AG04449 (cell line): Measurements from ENCODE around the gene MYO5A.

Experiments
- CTCF ChIA-PET: fragments of 350-600 bp; formaldehyde crosslinking; extraction: SDS; loops from one replicate; lab custom pipeline; 2021; ENCODE audit warnings: antibody characterized with exemption; lab: Yijun Ruan, JAX
- POLR2A ChIA-PET: fragments of 400-600, 350-600 bp; formaldehyde crosslinking; extraction: SDS; loops from one replicate; lab custom pipeline; 2020; ENCODE audit warnings: antibody characterized with exemption, inconsistent platforms; lab: Yijun Ruan, JAX
- DNase-seq: peaks from one replicate; pipeline ENCODE4 v3.0.0-alpha.2; 2010; ENCODE audit warnings: low read depth, low spot score
- H3K4me3 ChIP-seq: 2 replicates; pipeline ENCODE4 v1.5.1; 2011; ENCODE audit warnings: low read depth, mild to moderate bottlenecking, control low read depth, low read length
- CTCF ChIP-seq: IDR thresholded peaks from one replicate; pipeline ENCODE4 v1.5.1; 2011; ENCODE audit warnings: mild to moderate bottlenecking, moderate library complexity, low read length, control low read depth, inconsistent platforms; ENCODE audit not compliant: insufficient read depth; ENCODE audit errors: missing control alignments

Gene MYO5A

GRCh38 chr15:52292780-52293392 lies 235.8 kb downstream of the MYO5A start:
- CTCF ChIA-PET = interaction anchor here (1.1 kb wide), 1 partner anchor 11 kb away, joined by 4 read pairs; no protein-coding TSS in a partner anchor
- DNase-seq = no peak
- POLR2A ChIA-PET = no interaction called here

GRCh38 chr15:52291204-52291603 lies 237.5 kb downstream of the MYO5A start:
- no peak for TF ChIP-seq CTCF
- ChIA-PET CTCF (interaction anchor here (0.6 kb wide), 1 partner anchor 13 kb away, joined by 3 read pairs; no protein-coding TSS in a partner anchor), POLR2A (no interaction called here)
- DNase-seq = no peak
- H3K4me3 ChIP-seq = no peak overlapping the region

More at GRCh38 chr15:52292780-52293392, 235.8 kb downstream of the MYO5A start:
- no peak overlapping the region for H3K4me3 ChIP-seq
- TF ChIP-seq CTCF = no peak

GRCh38 chr15:52290800-52291199 lies 237.9 kb downstream of the MYO5A start:
- H3K4me3 ChIP-seq = no peak overlapping the region
- POLR2A ChIA-PET = no interaction called here
- DNase-seq = no peak
- CTCF ChIA-PET = interaction anchor here (0.6 to 0.8 kb wide), 2 partner anchors 13 to 445 kb away, joined by 3 read pairs; no protein-coding TSS in a partner anchor
- TF ChIP-seq CTCF = no peak

GRCh38 chr15:52290329-52290728 lies 238.4 kb downstream of the MYO5A start:
- ChIA-PET CTCF (interaction anchor here (0.6 to 0.8 kb wide), 2 partner anchors 12 to 446 kb away, joined by 3 read pairs; no protein-coding TSS in a partner anchor), POLR2A (no interaction called here)

GRCh38 chr15:52289629-52290081 lies 239.0 kb downstream of the MYO5A start:
- DNase-seq = no peak
- POLR2A ChIA-PET = no interaction called here
- no peak overlapping the region for H3K4me3 ChIP-seq
- CTCF ChIA-PET = no interaction called here
- no peak for TF ChIP-seq CTCF

More at GRCh38 chr15:52290329-52290728, 238.4 kb downstream of the MYO5A start:
- no peak for TF ChIP-seq CTCF
- no peak overlapping the region for H3K4me3 ChIP-seq
- no peak for DNase-seq

- DNase-seq = no peak
- no peak for TF ChIP-seq CTCF
- ChIA-PET POLR2A (no interaction called here), CTCF (interaction anchor here (1.9 to 2.6 kb wide), 2 partner anchors 32 to 42 kb away, joined by 4 to 8 read pairs; no protein-coding TSS in a partner anchor)
- H3K4me3 ChIP-seq = no peak overlapping the region
Measured at GRCh38 chr15:52288986-52289385, 239.7 kb downstream of the MYO5A start.
